Measurements from ENCODE around the gene NBPF12.
"Not testable (repeated sequence)": the region's sequence is repeated elsewhere in the genome, so short reads cannot be mapped to it uniquely, and the experiment has no call there.

DNA sequence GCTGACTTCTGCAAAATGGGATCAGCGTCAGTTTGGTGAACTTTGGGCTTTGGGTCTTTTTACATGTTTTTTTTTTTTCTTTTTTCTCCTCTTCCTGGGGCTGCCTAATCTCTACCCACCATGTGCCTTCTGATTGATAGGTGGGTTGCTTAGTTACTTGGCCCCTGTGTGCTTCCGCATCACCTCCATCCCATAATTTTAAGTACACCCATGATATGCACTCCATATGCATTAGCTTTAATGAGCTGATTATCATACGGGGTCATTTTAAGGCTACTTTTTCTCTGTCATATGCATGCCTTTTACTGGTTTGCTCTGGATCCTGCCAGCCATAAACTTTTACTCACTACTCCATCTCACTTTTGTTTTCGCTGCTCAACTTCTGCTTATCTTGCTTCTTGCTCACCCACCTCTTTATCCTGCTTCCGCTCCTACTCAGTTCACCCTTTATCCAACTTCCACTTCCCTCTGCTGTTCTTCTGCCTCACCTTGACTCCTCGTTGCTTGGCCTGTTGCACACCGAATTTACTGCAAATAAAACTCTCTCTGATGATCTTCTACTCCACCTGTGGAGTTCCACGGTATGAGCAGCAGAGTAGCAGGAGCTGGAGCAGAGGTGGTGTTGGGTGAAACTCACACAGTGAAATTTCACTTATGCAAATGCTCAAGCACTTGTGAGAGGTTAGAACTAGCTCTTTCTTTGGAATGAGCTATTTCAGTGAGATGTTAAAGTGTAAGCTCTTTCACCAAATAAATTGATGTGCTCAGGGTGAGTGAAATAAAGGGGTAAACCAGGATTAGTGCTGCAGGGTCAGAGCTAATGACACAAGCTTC is 3.5 kb upstream of the NBPF12 start:
- TF ChIP-seq, protein P1, sequence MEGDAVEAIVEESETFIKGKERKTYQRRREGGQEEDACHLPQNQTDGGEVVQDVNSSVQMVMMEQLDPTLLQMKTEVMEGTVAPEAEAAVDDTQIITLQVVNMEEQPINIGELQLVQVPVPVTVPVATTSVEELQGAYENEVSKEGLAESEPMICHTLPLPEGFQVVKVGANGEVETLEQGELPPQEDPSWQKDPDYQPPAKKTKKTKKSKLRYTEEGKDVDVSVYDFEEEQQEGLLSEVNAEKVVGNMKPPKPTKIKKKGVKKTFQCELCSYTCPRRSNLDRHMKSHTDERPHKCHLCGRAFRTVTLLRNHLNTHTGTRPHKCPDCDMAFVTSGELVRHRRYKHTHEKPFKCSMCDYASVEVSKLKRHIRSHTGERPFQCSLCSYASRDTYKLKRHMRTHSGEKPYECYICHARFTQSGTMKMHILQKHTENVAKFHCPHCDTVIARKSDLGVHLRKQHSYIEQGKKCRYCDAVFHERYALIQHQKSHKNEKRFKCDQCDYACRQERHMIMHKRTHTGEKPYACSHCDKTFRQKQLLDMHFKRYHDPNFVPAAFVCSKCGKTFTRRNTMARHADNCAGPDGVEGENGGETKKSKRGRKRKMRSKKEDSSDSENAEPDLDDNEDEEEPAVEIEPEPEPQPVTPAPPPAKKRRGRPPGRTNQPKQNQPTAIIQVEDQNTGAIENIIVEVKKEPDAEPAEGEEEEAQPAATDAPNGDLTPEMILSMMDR (IDR thresholded peaks at IDR 0.05; ENCODE audit: control extremely low read depth in 1 of 3, insufficient read depth in 1 of 3, low read depth in 1 of 3, low read length in 3 of 3), result not testable (repeated sequence)
- TF ChIP-seq JUN (IDR thresholded peaks at IDR 0.05; ENCODE audit: low read depth, low read length); TCF12 (IDR thresholded peaks at IDR 0.05; ENCODE audit: low read depth, low read length); CREB1 (IDR thresholded peaks at IDR 0.05); POLR2A (IDR thresholded peaks at IDR 0.05; ENCODE audit: control extremely low read depth in 1 of 2, low read depth in 2 of 2, low read length in 2 of 2); HDAC2 (IDR thresholded peaks at IDR 0.05; ENCODE audit: borderline replicate concordance in 1 of 2, low read depth in 2 of 2, low read length in 2 of 2); CEBPB (IDR thresholded peaks at IDR 0.05; ENCODE audit: low read depth, low read length); YY1 (IDR thresholded peaks at IDR 0.05; ENCODE audit: low read depth, low read length): not testable (repeated sequence)
